Loucy (cell line): ENCODE data around the gene EXD1.

Experiments
- H2AFZ ChIP-seq: fragments of 200-600 bp; sonication (generic); 2 replicates; pipeline ENCODE4 v1.6.0; 2016; ENCODE audit warnings: antibody characterized with exemption, mild to moderate bottlenecking, low read length, moderate library complexity
- H3F3A ChIP-seq: fragments of 200-600 bp; 2 replicates; pipeline ENCODE4 v1.6.0; 2016; ENCODE audit warnings: antibody characterized with exemption, low read depth, mild to moderate bottlenecking
- H3K27me3 ChIP-seq: fragments of 200-600 bp; sonication (generic); 2 replicates; pipeline ENCODE4 v1.6.1; 2014; ENCODE audit warnings: low read length, mild to moderate bottlenecking; ENCODE audit not compliant: insufficient read depth, poor library complexity, severe bottlenecking
- H3K36me3 ChIP-seq: fragments of 200-600 bp; sonication (generic); 2 replicates; pipeline ENCODE4 v1.6.1; 2016; ENCODE audit warnings: low read length; ENCODE audit not compliant: insufficient read depth
- H3K4me1 ChIP-seq: fragments of 200-600 bp; sonication (generic); 2 replicates; pipeline ENCODE4 v1.5.1; 2014; ENCODE audit warnings: low read length, mild to moderate bottlenecking; ENCODE audit not compliant: insufficient read depth, poor library complexity, severe bottlenecking
- H3K4me2 ChIP-seq: fragments of 200-600 bp; sonication (generic); 2 replicates; pipeline ENCODE4 v1.6.0; 2014; ENCODE audit warnings: antibody characterized with exemption, low read length, low read depth, mild to moderate bottlenecking; ENCODE audit not compliant: poor library complexity, severe bottlenecking
- H3K4me3 ChIP-seq: fragments of 200-600 bp; sonication (generic); 2 replicates; pipeline ENCODE4 v1.5.1; 2014; ENCODE audit warnings: low read length, mild to moderate bottlenecking, mixed read lengths; ENCODE audit not compliant: poor library complexity, severe bottlenecking
- H3K79me2 ChIP-seq: fragments of 200-600 bp; sonication (generic); 2 replicates; pipeline ENCODE4 v1.6.1; 2014; ENCODE audit warnings: low read length; ENCODE audit not compliant: insufficient read depth
- H3K9ac ChIP-seq: fragments of 200-600 bp; sonication (generic); 2 replicates; pipeline ENCODE4 v1.6.0; 2014; ENCODE audit warnings: mild to moderate bottlenecking, low read depth, low read length, moderate library complexity; ENCODE audit not compliant: poor library complexity, severe bottlenecking
- H3K9me2 ChIP-seq: fragments of 200-600 bp; sonication (generic); replicated peaks from 2 replicates; pipeline ENCODE4 v1.6.1; 2016; ENCODE audit warnings: low read depth, low read length, mixed read lengths
- H3K9me3 ChIP-seq: fragments of 200-600 bp; sonication (generic); 2 replicates; pipeline ENCODE4 v1.6.1; 2014; ENCODE audit warnings: mild to moderate bottlenecking, antibody characterized with exemption, low read length, low read depth; ENCODE audit not compliant: insufficient read depth
- H4K20me1 ChIP-seq: fragments of 200-600 bp; sonication (generic); 2 replicates; pipeline ENCODE4 v1.6.0; 2014; ENCODE audit warnings: antibody characterized with exemption, low read length, mild to moderate bottlenecking; ENCODE audit not compliant: insufficient read depth, poor library complexity, severe bottlenecking
- CTCF ChIP-seq: fragments of 200-600 bp; sonication (generic); conservative IDR thresholded peaks from 2 replicates; pipeline ENCODE4 v1.5.1; 2014; ENCODE audit warnings: mild to moderate bottlenecking, antibody characterized with exemption, low read length
- EZH2phosphoT487 ChIP-seq: fragments of 200-600 bp; IDR thresholded peaks from 2 replicates; pipeline ENCODE4 v1.6.1; 2018; ENCODE audit warnings: antibody characterized with exemption, mild to moderate bottlenecking, moderate library complexity, borderline replicate concordance

The EXD1 gene

DNA sequence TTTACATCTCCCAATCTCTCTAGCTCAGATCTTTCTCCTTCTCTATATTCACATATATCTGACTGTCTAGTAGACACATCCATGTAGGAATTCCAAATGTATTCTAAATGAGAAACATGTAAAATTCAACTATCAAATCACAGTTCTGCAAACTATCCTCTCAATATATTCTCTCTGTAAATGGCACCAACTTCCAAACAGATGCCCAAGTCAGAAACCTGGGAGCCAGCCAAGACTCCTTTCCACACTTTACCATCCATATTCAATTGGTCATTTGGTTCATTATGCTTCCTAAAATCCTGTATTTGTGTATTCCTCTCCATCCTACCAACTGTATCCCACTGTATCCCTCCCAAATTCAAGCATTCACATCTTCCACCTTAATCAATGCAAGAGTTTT, 61.5 kb downstream of the EXD1 start:
- Histone ChIP-seq H3K4me3 (no peak overlapping the region), H2AFZ (no peak overlapping the region), H4K20me1 (no peaks in the 10 kb centered on the region), H3K9ac (no peak overlapping the region), H3K36me3 (no peaks in the 10 kb centered on the region), H3F3A (no peaks in the 10 kb centered on the region), H3K4me1 (no peaks in the 10 kb centered on the region), H3K4me2 (no peak overlapping the region), H3K9me2 (no peaks in the 10 kb centered on the region), H3K79me2 (no peaks in the 10 kb centered on the region), H3K9me3 (no peaks in the 10 kb centered on the region), H3K27me3 (no peaks in the 10 kb centered on the region)
- TF ChIP-seq CTCF (no peak), EZH2phosphoT487 (no peak)

- Histone ChIP-seq H3K9ac (no peak overlapping the region), H3K79me2 (no peaks in the 10 kb centered on the region), H2AFZ (no peak overlapping the region), H3K4me2 (no peak overlapping the region), H3K9me3 (no peaks in the 10 kb centered on the region), H4K20me1 (no peaks in the 10 kb centered on the region), H3K36me3 (no peaks in the 10 kb centered on the region), H3F3A (no peaks in the 10 kb centered on the region), H3K27me3 (no peaks in the 10 kb centered on the region), H3K9me2 (no peaks in the 10 kb centered on the region), H3K4me1 (peaks cover 7% of the 10 kb centered on the region), H3K4me3 (no peak overlapping the region)
- TF ChIP-seq CTCF (no peak), EZH2phosphoT487 (no peak)
Measured at GRCh38 chr15:41161736-41162135, 68.8 kb downstream of the EXD1 start.

GRCh38 chr15:41161336-41161735, 69.2 kb downstream of the EXD1 start:
- TF ChIP-seq CTCF (no peak), EZH2phosphoT487 (no peak)
- H3K4me1 ChIP-seq: peaks cover 7% of the 10 kb centered on the region
- H3K9me2 ChIP-seq: no peaks in the 10 kb centered on the region
- H3K27me3 ChIP-seq: no peaks in the 10 kb centered on the region
- no peaks in the 10 kb centered on the region for H3F3A ChIP-seq
- no peaks in the 10 kb centered on the region for H4K20me1 ChIP-seq
- H3K9me3 ChIP-seq: no peaks in the 10 kb centered on the region
- no peak overlapping the region for H3K9ac ChIP-seq
- H3K4me2 ChIP-seq: no peak overlapping the region
- no peak overlapping the region for H3K4me3 ChIP-seq
- H3K79me2 ChIP-seq: no peaks in the 10 kb centered on the region
- no peaks in the 10 kb centered on the region for H3K36me3 ChIP-seq
- no peak overlapping the region for H2AFZ ChIP-seq
